ENCODE measurements around the gene TRIM59.

- TF ChIP-seq CTCF (IDR thresholded peaks at IDR 0.05) (no peak), EZH2phosphoT487 (IDR thresholded peaks at IDR 0.05) (no peak), EZH2 (IDR thresholded peaks at IDR 0.05) (no peak)
Observed at GRCh38 chr3:160479376-160479775, 29.8 kb upstream of the TRIM59 start.
